Activated CD4-positive, alpha-beta T cell treated with anti-CD3 and anti-CD28 coated beads, Interleukin-2, amount 50 U/mL, for 4 hours (primary cell): ENCODE measurements around the gene KLB.

Experiments used
- DNase-seq, 2 experiments: peaks; one replicate each; pipeline ENCODE4 v3.0.0-alpha.2; 2020

The KLB gene

DNA sequence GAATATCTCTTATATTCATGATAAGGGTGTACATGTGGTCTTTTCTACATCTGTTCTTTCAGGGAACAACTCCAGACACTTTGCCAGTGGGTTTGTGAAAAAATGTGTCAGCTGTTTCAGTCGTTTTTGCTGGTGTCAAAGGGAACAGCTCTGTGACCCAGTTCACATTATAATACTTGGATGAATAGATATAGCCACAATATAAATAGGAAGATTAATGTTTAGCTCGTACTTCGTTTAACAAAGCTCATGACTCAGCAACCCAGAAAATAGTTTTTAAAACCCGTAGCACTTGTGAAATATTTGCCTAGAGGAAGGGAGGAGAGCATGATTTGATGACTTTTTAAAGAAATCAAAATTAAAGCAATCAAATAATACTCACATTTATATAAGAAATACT, 60.0 kb downstream of the KLB start:
- DNase-seq, result no peak

DNA sequence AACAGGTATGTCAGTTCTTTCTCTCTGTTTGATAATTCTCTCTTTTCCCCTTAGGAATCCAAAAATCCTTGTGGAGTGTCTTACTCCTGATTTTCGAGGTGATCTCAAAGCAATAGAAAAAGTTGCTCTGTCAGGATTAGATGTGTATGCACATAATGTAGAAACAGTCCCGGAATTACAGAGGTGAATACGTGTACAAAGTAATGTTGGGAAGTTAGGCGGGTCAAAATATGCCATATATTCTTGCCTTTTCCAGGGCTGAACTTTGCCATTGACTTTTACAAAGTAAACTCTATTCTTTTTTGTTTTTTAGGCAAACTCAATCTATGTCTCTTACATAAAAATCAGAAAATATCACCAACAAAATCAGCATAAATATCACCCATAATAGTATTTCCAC, 60.7 kb downstream of the KLB start:
- DNase-seq, result no peak

DNA sequence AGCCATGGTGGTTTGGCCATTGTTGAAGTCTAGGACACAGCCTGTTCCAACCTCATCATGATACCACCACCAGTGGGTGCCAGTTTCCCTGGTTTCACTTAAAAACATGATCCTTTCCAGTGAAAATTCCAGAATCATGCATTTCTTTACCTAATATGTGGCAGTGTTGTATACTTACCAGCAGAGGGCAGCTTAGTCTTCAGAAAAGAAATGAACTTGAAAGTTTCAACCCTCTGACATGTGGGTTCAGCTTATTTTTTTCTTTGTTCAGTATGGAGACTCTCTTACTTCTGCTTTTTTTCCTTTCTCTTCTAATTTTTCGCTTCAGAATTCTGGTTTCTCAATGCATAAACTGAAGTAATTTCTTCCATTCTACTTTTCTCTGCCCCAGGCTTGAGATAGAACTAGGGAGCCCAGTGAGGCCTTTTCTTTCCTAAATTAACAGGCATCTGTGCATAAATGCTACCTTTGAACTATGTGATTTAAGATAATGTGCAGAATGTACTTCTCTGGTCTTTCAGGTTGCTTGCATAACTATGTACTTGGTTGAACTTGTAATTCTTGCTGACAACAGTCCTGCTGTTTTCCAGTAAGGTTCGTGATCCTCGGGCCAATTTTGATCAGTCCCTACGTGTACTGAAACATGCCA, 62.8 kb downstream of the KLB start:
- no peak for DNase-seq

DNA sequence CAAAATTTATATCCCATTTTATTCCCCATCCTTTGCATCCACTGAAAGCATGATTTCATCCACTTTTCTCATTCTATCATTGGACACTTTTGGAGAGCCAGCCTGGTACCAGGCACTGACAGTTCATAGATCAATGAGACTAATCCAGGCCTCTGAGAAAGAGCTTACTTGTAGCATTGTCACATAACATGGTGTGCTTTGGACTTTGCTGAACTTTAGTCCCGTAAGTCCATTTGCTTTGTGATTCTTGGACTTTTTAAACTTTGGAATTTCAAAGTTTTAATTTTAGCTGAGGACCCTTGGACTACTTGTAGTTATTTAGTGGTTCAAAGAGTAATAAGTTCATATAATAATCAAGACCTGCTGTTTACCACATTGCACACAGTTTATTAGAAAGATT, 63.7 kb downstream of the KLB start:
- no peak for DNase-seq

DNA sequence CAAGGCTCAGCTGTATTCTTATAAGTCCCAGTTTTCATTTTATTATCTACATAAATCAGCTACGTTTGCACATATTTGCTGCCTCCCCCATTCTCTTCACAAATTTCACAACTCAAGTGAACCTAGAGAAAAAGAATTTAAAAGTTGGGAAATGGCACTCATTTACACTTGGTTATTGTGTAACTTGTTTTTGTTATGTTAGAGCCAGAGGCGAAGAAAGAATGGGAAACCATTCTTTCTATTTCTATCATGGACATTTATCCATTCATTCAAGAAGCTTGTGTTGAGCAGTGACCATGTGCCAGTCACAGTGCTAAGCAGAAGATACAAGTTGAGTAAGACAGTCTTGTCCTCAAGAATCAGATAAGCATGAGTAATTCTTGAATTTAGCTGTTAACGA, 65.7 kb downstream of the KLB start:
- no peak for DNase-seq

DNA sequence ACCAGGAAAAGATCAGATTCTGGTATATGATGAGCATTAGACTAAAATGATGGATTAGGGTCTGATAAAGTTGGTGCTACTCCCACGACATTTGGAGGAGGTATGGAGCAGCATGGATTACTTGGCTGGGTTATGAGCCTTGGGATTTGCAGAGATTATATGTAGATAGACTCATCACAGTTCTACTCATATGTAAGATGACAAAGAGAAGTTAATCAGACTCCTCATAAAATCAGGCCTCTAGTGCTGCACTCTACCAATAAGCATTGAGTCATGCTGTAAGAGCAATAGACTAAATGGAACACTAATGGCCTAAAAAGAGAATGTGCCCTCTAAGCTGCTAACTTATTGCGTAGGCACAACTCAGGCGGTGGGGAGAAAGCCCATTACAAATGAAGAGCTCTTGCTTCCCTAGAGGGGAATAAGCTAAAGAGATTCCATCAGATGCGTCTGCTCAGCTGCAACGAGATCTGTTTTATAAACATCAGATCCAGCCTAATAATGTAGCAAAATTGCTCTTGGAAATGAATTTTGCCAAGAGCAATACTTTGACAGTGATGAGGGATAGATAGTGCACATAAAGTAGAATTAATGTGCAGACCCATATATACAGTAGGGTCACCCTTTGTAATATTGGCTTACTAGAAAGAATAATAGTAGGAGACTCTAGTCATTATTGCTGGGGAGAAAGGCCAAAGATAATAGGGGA, 69.6 kb downstream of the KLB start:
- DNase-seq, result no peak

DNA sequence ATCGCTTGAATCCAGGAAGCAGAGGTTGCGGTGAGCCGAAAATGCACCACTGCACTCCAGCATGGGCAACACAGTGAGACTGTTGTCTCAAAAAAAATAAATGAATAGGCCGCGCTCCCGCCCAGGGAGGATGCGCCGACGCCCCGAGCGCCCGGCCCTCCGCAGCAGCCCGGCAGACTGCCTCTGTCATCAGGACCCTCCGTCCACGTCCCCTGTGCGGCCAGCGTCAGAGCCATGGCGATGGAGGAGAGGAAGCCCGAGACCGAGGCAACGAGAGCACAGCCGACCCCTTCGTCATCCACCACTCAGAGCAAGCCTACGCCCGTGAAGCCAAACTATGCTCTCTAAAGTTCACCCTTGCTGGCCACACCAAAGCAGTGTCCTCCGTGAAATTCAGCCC, 73.5 kb downstream of the KLB start:
- DNase-seq, result no peak

DNA sequence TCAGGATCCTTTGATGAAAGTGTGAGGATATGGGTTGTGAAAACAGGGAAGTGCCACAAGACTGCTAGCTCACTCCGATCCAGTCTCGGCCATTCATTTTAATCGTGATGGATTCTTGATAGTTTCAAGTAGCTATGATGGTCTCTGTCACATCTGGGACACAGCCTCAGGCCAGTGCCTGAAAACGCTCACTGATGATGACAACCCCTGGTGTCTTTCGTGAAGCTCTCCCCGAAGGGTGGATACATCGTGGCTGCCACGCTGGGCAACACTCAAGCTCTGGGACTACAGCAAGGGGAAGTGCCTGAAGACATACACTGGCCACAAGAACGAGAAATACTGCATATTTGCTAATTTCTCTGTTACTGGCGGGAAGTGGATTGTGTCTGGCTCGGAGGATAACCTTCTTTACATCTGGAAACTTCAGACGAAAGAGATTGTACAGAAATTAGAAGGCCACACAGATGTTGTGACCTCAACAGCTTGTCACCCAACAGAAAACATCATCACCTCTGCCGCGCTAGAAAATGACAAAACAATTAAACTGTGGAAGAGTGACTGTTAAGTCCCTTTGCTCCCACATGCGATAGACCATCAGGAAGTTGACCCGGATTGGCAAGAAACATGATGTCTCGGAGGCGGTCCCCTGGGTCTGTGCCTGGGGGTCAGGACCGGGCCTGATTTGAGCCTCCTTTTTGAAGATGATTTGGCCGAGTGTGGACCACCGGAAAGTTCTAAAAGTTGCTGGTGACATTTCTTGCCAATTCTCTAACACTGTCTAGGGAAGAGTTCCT, 74.4 kb downstream of the KLB start:
- DNase-seq, result no peak

DNA sequence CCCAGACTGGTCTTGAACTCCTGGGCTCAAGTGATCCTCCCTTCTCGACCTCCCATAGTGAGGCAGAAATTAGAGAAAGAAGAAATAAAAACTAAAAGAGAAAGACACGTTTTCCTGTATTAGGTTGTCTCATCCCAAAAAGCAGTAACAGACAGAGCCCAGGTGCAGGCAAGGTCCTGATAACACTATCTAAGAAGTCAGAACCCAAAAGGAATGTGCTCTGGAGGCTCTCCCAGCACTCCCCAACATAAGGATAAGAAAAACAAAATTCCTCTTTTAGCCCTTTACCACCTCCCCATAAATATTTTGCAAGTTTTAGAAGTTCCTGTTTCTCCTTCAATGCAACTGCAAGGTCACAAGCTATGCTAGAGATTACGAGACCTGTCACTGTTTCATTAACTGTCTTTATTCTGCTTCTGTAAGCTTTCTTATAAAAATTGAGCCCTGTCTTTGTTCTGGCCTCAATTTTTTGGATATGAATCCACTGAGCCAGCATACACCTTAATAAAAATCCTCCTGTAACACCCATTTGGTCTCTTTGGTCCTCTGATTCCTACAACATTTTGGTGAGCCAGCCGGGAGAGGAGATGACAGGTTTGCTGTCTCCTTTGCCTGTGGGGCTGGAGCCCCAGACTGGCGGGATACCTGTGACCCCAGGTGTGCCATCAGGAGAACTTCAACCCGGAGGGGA, 78.0 kb downstream of the KLB start:
- no peak for DNase-seq

DNA sequence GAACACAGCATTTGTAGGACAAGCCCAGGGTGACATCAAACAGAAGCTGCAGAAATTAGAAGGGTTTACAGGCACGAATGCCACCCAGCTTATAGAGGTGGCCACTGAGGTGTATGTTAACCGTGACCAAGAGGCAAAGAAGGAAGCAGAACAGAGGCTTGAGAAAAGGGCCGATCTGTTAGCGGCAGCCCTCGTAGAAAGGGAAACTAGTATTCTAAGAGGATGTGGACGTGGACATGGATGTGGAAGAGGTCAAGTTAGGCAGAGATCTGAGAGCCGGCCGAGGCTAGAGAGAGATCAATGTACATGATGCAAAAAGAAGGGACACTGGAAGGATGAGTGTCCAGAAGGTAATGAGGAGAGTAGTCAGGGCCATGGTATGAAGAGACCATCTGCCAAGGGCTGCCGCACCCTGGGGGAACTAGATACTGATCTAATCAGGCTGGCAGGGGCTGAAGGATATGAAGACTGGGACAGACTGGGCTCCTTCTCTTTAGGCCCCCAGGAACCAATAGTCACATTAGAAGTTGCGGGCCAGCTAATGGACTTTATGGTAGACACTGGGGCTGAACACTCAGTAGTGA, 79.6 kb downstream of the KLB start:
- DNase-seq, result no peak

DNA sequence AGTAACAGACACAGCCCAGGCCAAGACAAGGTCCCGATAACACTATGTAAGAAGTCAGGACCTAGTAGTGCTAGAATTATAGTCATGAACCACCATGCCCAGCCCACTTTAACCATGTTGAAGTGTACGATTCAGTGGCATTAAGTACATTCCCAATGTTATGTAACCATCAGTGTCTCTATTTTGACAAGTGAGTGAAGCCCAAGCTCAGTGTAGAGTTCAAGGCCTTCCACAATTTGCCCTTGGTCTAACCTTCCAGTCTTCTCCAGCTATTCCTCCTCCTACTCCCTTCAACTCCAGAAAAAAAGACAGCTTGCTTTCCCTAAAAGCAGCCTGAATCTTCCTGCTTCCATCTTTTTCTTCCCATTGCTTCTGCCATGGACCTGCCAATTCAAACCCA, 83.6 kb downstream of the KLB start:
- DNase-seq, result no peak

DNA sequence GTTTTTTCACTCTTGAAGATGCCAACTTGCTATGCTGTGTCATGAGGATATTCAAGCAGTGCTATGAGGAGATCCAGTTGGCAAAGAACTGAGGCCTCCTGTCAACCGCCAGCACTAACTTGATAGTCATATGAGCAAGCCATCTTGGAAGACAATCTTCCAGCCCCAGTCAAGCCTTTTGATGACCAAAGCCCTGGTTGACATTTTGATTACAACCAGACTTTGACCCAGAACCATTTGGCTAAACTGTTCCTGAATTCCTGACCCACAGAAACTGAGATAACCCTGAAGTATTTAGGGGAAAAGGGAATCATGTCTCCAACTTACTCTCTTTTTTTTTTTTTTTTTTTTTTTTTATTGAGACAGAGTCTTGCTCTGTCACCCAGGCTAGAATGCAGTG, 87.6 kb downstream of the KLB start:
- no peak for DNase-seq

DNA sequence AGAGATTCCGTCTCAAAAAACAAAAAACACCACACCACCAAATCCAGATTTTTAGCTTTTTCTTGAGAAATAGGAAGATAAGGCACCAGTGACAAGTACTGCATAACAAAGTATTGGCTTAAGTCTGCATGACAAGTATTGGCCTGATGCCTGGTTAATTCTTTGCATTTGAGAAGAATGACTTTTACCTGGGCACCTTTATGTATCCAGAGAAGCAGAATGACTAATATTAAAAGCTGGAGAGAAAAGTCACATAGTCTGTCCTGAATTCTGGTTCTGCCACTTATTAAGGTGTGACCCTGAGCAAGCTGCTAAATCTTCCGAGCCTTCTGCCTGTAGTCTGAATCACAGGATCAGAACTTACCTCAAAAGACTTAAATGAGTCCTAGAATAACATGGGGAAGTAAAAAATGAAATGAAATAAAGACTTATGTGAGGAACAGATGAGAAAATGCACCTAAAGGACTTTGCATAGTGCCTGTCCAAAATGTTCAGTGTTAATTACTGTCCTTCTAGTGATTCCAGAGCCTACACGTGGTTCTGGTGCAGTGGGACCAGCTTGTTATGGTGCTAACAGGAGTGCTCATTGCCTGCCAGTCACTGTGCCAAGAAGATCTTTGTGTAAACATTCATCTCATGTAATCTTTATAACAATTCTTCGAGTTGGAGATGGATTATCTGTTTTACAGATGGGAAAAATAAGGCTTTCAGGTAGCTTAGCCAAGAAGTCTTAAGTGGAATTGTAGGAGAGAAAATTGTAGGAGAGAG, 88.9 kb downstream of the KLB start:
- DNase-seq, result no peak

DNA sequence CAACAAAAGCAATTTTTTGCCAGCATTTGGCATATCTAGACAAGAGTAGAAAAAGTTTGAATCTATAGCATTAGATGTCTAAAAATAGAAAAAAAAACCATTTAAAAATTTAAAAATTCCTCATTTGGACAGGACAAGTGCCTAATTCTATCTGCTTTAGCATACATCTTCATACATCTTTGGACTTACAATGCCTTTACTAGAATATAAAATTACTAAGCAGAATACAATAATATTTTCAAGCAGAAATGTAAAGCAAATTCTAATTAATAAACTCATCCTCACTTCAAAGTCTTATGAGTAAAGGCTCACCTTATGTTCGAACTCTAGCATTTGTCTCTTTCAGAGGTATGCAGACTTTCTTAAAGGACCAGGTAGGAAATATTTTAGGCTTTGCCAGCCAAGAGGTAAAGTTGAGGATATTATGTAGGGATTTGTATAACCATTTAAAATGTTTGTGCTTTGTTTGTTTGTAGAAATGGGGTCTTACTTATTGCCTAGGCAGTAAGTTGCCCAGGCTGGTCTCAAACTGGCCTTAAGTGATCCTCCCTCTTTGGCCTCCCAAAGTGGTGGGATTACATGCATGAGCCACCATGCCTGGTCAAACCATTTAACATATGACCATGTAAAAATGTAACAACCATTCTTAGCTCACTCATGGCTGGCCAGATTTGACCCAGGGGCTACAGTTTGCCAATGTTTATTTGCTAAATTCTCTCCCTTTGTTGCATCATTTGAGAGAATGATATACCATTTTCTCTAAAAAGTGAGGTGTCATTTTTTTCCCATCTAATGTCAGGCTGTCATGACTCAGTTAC, 91.4 kb downstream of the KLB start:
- DNase-seq, result no peak

DNA sequence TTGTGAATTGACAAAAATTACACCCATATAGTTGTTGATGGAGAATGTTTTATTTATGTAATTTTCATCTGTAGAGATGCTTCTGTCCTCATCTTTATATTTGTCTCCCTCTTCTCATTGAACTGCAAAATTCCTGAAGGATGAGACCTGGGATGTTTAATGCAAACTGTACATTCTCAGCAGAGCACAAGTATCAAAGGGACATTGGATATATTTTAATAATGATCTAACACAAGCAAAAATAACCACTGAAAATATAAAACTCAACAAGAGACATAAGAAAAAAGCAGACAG, 91.9 kb downstream of the KLB start:
- DNase-seq, result no peak
